Cortex of kidney (tissue), 1 donor: Measurements from ENCODE around the gene RCSD1.

Source experiments
- DNase-seq: peaks from one replicate; lab custom pipeline; 2025; lab: John Stamatoyannopoulos, UW

The RCSD1 gene

DNA sequence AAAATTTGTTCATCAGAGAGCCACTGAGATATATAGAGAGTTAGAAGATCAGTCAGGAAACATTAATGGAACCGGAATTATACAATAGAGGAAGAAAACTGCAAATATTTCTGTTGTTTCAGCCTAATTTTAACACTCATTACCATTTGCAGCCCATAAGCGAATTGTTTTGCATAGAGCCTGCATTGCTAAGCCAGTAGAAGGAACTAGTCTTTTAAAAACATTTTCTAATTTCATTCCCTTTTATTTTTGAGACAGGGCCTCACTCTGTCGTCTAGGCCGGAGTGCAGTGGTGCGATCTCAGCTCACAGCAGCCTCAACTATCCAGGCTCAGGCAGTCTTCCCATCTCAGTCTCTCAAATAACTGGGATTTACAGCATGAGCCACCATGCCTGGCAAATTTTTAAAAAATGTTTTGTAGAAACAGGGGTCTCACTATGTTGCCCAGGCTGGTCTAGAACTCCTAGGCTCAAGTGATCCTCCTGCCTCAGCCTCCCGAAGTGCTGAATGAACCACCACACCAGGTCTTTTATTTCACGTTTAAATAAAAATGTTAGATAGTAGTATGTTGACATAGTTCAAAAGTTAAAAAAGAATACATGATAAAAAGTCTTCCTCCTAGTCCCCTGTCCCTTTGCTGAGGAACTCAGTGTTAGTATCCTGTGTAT is 117.1 kb downstream of the RCSD1 start:
- no peak for DNase-seq

- no peak for DNase-seq
These were observed 118.0 kb downstream of the RCSD1 start for GRCh38 chr1:167747988-167748387.

DNA sequence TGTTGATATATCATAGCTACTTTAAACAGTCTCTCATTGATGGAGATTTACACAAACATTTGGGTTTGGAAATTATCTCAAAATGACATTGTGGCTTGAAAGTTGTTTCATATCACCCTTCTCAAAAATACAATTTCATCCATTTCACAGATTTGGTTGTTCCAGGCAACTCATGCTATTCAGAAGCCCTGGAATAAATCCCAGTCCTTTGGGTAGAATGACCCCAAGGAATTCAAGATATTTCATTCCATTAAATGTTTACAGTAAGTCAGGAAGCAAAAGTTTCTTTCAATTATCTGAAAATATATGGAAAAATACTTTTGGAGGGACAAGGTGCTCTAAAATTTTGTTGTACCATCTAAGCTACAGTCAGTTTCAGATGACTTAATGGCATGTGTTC is 118.9 kb downstream of the RCSD1 start:
- DNase-seq: no peak

- no peak for DNase-seq
These were observed 119.7 kb downstream of the RCSD1 start for GRCh38 chr1:167749741-167750140.

DNA sequence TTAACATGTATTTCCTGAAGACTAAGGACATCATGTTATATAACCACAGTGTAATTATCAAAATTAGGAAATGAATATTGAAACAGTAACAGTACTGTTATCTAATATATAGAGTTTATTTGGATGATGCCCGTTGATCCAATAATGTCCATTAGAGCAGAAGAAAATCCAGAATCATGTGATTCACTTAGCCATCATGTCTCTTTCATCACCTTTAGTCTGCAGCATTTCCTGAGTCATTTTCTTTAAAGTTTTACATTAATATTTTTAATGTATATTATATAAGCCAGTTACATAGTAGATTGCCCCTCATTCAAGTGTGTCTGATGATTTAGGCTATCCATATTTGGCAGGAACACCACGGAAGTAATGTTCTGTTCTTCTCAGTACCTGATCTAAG is 120.6 kb downstream of the RCSD1 start:
- DNase-seq: no peak

DNA sequence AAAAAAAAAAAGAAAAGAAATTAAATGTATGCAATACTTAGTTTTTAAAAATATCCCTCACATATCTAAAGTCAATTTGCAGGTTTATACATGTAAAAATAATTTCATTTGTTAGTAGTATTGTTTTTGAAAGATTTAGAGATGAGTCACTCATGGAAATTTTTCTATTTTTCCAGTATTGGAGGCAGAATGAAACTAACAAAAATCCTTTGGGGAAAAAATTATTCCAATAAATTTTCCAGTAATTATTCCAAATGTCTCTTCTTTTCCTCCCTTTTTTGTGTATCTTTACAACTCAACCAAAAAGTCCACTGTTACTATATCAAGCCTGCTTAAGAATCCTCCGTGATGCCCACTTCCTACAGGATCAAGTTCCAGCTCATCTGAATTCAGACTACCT is 121.6 kb downstream of the RCSD1 start:
- DNase-seq: no peak

GRCh38 chr1:167752219-167752985 is 122.4 kb downstream of the RCSD1 start:
- DNase-seq: no peak

DNA sequence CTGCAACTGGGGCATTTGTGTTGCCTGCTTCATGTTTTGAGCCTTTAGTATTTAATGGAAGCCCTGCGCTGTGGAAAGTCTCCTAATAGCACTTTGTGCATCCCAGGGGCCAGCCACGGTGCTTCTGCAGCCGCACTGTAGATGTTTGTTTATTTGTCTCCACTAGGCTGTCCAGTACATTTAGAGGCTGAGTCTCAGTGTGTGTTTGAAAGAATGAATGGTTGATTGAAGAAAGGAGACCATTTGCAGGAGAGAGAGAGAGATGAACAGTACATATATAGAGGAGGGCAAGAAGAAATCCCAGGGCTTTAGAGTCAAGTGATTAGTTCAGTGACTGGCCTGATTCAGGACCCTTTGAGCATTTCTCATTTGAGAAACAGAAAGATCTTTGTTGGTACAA is 125.6 kb downstream of the RCSD1 start:
- DNase-seq: no peak
